ENCODE measurements around the gene POLR3G.

Gene POLR3G, protein sequence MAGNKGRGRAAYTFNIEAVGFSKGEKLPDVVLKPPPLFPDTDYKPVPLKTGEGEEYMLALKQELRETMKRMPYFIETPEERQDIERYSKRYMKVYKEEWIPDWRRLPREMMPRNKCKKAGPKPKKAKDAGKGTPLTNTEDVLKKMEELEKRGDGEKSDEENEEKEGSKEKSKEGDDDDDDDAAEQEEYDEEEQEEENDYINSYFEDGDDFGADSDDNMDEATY

DNA sequence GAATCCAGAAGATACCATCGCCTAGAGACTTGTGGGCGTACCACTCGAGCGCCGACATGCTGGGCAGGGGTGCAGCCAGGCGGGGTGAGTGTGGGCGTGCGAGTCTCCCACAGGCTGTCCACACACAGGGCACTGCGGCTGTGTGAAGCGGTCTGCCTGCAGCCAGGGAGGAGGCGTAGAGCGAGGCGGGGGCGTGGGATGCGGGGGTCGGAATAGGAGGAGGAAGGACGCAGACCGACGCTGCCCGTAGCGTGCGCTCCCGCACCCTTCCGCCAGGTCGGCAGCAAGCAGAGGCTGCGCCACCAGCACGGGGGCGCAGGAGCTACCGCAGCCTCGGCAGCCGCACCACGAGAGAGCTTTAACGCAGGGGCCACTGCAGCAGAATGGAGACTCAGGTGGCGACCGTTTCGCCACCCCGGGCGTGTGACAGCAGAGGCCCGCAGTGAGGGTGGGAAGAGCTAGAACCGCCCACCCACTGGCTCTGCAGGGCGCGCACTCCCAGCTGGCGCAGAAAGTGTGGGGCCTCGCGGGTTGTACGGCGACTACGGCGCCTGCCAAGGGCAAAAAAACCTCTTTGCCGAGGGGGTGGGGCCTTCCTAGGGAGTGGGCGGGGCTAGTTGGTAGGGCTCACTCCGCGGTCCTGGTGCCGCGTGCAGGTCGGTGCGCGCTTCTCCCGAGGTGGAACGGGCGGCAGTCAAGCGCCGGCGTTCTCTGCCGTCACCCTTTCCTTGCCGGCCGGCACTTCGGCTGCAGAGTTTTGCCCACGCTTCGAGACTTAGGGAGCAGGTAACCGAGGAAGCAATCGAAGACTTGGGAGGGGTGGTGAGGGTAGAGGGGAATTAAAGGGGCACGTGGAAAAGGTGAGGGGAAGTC is at the start of gene POLR3G, which contains the start of gene MBLAC2:
Gene POLR3G (plus strand): TSS at position 630 of the 873 bp plus-strand sequence. CDS start 10,704 bp downstream, outside the sequence.
Gene MBLAC2 (minus strand): TSS at position 537 of the 873 bp plus-strand sequence. CDS start 479 bp downstream, at position 58.
- DNase-seq, result peak; percentile 95

DNA sequence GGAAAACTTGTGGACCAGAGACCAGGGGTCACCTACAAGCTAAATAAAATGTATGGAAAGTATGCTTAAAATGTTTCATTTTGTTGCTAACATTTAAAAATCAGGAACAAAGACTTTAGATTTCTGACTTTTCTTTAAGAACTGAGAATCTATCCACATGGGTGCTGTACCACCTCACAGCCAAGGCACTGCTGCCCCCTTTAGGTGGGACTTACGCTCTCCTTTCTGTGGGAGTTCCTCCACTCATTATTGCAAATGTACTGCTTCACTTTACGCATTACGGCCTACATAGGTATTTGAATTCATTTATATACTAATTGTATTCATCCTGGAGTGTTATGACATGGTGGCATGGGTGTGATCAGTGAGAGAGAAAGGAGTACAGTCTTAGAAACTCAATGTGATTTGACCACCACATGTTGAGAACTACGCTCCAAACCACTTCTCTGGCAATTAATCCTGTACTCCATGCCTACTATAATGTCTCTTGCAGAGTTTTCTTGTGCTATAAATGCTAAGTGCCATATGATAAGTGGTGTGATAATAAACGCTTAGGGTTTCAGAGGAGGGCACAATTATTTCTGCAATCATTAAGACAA is 40.4 kb upstream of the POLR3G start:
- DNase-seq, result no peak

DNA sequence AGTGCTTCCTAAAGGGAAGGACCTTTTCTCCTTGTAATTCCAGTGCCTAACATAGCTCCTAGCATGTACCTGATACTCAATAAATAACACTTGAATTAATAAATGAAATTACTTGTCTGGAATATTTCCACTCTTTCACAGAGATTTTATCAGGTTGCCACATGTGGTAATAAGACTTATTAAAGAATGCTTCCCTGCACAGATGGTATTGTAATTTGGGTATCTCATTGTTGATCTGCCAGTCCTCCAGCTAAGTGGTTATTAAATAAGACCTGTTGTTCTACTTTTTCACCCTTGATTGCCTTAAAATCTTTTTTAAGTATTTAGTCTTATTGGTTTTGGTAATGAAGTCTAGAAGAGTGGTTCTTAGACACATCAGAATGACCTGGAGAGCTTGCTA is 37.0 kb upstream of the POLR3G start:
- no peak for DNase-seq

DNA sequence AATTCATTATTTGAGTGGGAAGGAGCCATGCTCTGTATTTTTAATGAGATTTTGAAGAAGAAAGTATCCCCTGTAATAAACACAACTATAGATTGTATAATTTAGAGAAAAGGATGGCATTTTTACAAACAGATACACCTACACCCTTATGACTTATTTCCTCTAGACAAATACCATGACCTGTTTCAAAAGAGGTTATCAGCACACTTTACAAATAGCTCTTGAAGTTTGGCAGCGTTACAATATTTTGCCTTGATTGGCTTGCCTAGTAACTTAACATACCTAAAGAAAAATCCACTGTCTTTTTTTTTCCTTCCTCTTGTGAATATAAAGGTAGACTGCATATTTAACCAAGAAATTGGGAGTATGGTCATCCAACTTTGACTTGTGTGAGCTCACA is 36.6 kb upstream of the POLR3G start:
- DNase-seq, result no peak

DNA sequence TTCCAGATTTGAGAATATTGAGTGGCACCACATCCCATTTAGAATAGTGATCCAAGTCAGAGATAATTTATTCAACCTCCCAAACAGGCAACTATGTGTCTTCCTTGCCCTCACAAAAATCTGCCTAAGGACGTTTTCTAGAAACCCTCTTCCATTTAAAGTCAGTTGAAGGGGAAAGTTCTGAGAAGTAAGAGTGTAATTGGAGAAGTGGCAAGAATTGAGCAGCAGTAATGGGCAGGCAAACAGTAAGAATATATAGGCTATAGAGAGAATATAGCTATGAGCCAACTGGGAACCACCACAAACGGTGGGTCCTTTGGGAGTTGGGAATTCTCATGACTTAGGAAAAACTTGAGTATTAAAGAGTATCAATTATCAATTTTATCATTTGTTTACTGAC is 34.0 kb upstream of the POLR3G start:
- DNase-seq, result no peak

DNA sequence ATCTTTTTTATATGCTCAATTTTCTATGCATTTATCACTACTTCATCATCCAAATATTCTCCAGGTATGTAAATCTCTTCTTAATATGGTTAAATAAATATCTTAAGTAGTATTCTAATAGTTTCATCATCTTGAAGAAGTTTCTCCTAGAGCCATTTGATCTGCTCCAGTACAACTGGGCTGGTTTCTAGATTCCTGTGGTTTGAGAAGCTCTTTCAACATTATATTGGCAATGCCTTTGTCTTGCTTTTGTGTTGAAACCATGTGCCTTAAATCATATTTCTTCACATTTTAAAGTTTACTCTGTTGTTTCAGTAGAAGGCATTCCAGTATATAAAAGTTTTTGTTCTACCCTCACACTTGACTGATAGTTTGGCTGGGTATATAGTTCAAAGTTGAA is 27.7 kb upstream of the POLR3G start:
- no peak for DNase-seq

DNA sequence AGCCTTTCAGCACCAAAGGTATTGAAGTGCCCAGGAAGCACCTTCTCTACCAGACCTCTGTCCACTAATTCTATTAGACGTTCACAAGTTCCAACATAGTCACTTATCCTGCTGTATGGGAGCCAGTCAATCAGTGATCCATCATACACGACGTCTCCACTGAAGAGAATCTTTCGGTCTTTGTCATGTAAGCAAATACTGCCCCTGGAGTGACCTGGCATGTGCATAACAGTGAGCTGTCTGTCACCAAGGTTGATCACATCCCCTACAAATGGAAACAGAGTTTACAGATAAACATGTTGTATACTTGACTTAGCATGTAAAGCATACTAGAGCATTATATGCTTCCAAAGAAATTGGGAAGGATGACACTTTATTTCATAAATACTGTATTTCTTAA is 13.4 kb upstream of the POLR3G start:
- no peak for DNase-seq

DNA sequence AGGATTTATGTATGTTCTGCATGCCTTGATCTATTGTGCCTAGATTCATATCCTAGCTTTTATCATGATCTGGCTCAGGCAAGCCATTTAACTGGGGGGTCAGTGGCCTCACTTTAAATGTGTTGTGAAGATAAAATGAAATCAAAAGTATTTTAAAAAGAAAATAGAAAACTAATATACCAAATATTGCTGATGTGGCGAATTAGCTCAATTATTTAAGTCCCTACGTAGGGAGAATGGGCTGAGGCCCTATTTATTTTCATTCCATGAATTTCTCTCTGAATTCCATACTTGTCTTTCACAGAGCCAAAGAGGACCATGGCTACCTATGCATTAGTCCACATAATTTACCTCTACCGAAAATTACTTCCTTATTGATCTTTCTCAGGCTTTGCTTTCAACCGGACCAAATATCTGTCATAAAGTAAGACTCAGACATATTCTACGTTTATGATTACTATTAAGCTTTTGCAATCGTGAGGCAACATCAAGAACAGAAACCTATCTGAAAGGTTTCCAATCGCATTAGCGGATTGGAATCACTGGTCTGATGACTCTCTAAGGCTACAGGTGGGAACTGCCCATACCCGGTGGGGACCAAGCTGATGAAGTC is 1.8 kb upstream of the POLR3G start:
- no peak for DNase-seq

DNA sequence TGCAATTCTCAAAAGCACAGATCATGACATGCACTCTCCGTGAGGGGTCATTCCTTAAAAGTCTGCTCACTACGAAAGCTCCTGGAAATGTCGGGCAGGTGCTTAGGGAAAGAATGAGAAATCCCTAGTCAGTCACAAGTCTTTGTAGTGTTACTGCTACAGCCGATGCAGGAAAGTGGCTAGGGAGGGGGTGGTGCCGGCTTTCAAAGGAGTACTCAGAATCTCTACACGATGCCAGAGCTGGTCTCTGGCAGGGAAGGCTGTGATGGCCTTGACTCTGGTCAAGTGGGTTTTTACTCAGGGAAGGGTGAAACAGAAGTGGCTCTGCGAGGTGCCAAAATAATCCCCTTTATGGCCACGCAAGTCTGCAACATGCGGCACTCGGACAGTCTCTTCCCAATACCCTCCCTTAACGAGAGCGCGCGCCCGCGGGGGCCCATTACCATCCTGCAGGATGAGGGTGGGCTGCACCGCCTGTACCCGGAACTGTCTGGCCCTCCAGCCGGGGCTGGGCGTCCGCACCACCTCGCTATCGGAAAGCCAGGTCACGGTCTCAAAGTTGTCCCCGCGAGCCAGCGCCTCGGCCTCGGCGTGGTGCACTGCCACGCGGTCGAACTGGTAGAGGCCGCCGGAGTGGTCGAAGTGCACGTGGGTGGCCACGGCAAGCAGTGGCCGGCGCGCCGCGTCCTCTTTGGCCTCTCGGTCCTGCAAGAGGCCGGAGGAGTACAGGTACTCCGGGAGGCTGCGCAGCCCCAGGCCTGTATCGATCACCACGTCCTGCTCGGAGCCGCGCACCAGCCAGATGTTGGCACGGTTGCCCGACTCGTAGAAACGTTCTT is 1.0 kb upstream of the POLR3G start:
- peak; percentile 58 for DNase-seq

DNA sequence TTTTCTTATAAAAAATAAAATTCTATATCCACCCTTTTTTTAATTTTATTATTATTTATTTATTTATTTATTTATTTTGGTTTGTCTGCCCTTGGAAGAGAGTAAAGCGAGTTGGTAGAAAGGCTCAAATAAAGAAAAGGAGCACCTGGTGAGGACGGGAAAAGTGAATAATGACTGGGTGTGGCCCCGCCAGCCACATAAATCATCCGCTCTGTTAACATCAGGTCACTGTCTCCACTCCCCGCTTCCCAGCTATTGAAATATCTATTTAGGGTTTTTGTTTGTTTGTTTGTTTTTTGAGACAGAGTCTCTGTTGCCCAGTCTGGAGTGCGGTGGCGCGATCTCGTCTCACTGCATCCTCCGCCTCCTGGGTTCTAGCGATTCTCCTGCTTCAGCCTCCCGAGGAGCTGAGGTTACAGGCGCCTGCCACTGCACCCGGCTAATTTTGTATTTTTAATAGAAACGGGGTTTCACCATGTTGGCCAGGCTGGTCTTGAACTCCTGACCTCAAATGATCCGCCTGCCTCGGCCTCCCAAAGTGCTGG is 844 bp downstream of the POLR3G start:
- DNase-seq, result no peak

DNA sequence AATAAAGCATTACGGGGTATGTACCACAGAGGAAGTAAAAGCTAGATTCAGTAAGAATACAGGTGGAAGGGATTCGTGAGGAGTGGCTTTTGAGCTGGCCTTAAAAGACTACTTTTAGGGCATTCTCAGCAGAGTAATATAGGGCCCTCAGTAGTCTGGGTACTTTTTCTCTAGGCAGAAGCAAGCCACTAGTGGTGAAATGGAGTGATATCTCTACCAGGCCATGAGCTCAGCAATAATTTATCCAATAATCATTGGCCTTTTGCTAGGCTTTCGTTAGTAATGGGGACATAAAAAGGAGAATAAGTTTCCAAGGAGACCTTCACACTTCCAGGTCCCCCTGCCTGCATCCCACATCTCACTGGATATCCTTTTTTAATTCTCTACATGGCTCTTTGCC is 1.7 kb downstream of the POLR3G start:
- no peak for DNase-seq

DNA sequence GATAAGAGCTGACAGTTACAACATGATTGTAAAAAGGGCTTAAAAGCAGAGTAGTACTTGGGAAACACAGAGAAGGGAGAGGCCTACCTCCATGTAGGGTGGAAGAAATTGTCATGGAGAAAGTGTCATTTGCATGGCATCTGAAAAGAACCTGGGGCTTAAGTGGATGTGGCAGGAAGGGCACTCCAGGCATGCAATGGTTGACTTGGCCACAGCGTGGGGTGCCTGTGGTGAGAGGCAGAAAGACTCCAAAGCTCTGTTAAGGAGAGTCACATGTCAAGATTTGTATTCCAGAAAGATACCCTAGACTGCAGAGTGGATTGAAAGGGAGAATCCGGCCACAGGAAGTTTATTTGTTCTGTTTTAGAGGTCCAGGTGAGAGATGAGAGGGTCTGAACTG is 2.4 kb downstream of the POLR3G start:
- no peak for DNase-seq

DNA sequence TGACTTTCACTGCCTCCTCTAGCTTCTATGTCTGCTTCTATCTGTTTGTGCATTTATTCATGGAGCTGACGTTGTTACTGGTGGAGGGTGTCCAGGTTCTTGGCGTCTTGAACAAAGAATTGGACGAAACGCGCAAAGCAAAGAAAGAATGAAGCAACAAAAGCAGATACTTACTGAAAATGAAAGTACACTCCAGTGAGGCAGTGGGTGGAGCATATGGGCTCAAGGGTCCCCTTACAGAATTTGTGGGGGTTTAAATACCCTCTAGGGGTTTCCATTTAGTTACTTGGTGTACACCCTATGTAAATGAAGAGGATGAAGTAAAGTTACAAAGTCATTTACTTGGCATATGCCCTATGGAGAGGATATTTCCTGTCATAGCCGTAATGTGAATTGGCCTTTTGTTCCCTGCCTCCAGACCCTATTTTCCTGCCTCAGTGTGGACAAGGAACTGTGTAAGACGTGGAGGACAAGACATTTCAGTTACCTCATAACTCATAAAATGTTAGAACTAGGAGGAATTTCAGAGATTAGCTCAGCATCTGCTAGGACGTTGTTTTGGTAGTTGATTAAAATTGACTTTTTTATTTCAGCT is 3.1 kb downstream of the POLR3G start:
- no peak for DNase-seq

DNA sequence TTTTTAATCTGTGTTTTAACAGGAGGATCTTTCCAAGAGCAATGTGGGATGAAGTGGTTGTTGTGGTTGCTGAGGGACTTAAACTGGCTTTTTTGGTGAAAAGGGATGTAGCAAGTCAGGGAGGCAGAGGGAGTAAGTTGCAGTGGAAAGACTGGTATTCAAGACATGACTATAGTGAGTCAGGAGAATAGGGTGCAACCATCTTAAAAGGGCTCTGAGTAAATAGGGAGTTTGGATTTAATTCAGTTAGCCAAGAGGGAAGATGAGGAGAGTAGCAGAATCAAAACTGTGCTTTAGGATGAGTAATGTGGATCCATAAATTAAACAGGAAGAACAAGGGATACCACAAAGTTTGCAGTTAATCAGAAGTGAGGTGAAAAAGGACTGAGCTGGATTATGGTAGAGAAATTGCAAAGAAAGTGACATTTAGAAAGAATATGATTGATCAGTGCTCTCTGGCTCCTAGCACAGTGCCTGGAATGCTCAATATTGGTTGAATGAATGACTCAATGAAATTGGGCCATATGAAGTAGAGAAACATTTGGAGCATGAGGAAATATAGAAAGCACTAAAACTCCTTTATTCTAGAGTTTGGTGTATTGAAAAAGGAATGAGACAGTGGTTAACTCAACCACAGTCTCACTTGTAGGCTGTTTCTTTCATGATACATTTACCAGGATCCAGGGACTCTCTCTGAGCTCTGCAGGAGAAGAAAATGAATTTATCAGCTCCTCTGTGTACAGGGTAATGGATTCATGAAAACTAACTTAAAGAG is 5.1 kb downstream of the POLR3G start:
- DNase-seq, result no peak

DNA sequence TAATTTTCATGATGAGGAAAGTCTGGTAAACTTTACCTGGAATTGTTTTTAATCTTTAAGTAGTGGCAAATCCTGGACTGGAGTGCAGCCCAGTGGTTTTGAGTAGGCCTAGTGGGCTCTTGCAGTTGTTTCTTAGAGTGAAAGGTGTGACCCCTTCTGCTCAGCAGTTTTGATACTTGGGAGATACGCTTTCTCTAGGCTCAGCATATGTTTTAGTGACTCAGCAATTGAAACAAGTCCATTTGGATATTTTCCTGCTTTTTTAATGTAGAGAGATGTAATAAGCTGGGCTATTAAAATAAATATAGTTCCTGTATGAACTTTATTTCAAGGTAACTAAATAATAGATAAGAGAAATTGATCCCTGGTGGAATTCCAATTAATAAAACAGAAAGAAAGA is 6.0 kb downstream of the POLR3G start:
- DNase-seq, result no peak

DNA sequence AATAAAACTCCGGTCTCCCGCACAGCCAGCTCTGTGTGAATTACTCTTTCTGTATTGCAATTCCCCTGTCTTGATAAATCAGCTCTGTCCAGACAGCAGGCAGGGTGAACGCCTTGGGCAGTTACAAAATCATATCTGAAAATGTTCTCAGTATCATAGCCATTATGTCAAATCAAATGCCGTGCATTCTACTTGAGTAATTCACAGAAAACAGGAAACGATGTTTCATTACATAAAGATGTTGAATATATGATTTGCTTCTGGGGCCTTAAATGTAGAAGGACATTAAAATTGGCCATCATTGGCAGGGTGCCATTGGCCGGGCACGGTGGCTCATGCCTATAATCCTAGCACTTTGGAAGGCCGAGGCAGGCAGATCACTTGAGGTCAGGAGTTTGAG is 8.5 kb downstream of the POLR3G start:
- DNase-seq, result no peak

DNA sequence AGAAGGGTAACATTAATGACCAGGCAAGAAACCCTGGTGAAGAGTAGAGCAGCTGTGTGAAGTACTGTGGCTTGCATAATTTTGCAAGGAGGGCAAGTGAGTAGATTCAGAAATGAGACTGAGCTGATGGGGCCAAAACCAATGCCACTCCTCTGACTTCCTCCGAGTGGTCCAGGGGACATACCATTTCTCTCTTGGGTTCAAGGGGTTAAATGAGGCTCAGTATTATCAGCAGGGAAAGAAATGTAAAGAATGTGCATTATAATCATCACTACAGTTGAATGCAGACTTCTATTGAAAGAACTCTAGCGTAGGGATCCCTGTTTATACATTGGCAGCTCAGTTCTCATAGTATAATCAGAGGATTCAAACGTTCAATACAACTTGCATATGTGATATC is 9.9 kb downstream of the POLR3G start:
- no peak for DNase-seq

DNA sequence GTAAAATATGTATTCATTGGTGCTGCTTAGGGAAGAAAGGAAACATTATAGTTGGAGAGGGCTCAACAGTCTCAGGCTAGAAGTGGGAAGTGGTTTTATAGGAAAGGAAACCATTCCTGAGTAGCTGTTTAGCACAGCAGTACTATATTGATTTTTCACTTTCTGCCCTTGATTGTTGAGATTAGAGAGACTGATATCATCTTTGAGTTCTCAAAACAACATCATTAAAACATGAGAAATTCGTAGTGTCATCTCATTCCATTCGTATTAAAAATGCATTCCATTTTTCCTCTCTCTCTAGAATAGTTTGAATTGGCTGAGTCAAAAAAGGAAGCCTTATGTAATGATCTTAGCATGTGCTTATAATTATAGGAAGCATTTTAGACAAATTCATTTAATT is 14.1 kb downstream of the POLR3G start:
- DNase-seq, result no peak

DNA sequence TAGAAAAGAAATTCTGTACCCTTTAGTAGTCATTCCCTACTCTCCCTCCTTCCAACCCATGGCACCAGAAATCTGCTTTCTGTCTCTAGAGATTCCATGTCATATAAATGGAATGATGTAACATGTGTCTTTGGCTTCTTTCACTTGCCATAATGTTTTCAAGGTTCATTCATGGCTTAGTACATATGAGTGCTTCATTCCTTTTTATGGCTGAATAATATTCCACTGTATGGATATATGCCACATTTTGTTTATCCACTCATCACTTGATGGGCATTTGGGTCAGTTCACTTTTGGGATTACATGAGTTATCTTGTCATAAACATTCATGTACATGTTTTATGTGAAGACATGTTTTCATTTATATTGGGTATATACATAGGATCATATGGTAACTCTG is 19.4 kb downstream of the POLR3G start:
- DNase-seq, result no peak

DNA sequence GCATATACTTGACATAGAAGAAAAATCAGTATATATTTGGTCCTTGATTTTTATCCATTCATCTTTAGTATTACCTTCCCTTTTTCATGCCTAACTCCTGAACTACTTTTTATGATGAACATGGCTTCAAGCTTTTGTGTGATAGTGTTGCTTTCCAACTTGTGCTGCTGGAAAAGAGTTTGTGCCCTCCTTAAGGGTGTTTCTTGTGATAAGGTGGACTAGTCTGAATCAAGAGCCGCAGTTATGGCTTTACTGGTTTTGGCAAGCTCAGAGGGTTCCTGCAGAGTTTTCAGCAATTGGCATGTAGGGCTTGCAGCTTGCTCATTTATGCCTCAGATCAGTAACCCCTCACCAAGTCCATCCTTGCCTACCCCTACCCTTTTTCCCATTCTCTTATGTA is 20.5 kb downstream of the POLR3G start:
- DNase-seq, result no peak

DNA sequence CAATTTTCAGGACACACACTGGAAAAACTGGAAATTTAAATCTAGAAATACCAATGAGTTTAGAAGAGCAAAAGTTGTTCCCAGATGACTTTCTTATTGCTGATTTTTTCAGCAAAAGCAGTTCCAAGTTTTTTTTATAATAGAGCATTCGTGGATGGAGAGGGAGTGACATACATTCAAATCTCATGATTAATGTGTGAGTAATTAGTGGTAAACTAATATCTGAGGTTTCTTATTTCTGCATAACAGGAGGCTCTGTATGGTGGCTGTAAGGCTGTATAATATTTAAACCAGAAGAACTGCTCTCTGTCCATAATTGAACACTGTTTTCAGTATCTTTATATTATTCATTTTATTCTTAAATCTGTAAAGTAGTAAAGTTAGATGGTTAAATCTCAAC is 28.9 kb downstream of the POLR3G start:
- no peak for DNase-seq

Measured in left hindlimb (tissue), 1 donor.